Measurements from ENCODE around the gene MAB21L4. TPM values are rescaled to one million over a fixed set of nuclear protein-coding genes. Genes with fewer than 3 reads are reported as not detected.

Gene MAB21L4
- polyA plus RNA-seq, 1 experiment = not detected

- H3K9me3 ChIP-seq (ENCODE audit: control insufficient read depth, insufficient read depth, low read length) = no peaks in the 10 kb centered on the region; the same call in 1 of the 2 replicates
- DNase-seq (ENCODE audit: low read depth, low spot score) = no peak
- H3K4me3 ChIP-seq (ENCODE audit: low read depth, low read length) = no peak overlapping the region
- ChIA-PET POLR2A (no interaction called here), CTCF (no interaction called here)
- no peak for TF ChIP-seq CTCF (IDR thresholded peaks at IDR 0.05; ENCODE audit: low read depth, low read length)
- no peak overlapping the region for H3K27ac ChIP-seq (ENCODE audit: low read depth, low read length)
- peaks cover 7% of the 10 kb centered on the region for H3K27me3 ChIP-seq (ENCODE audit: control insufficient read depth, insufficient read depth, low read length)
Observed at GRCh38 chr2:240876475-240877251, 19.3 kb downstream of the MAB21L4 start.

- no peaks in the 10 kb centered on the region; the same call in 1 of the 2 replicates for H3K9me3 ChIP-seq (ENCODE audit: control insufficient read depth, insufficient read depth, low read length)
- TF ChIP-seq CTCF (IDR thresholded peaks at IDR 0.05; ENCODE audit: low read depth, low read length) = no peak
- ChIA-PET CTCF (no interaction called here), POLR2A (no interaction called here)
- H3K27ac ChIP-seq (ENCODE audit: low read depth, low read length) = no peak overlapping the region
- H3K4me3 ChIP-seq (ENCODE audit: low read depth, low read length) = no peak overlapping the region
- no peak for DNase-seq (ENCODE audit: low read depth, low spot score)
- peaks cover 8% of the 10 kb centered on the region for H3K27me3 ChIP-seq (ENCODE audit: control insufficient read depth, insufficient read depth, low read length)
Observed at GRCh38 chr2:240876035-240876474, 19.9 kb downstream of the MAB21L4 start.

- Histone ChIP-seq H3K9me3 (ENCODE audit: control insufficient read depth, insufficient read depth, low read length) (no peaks in the 10 kb centered on the region; the same call in 1 of the 2 replicates), H3K27me3 (ENCODE audit: control insufficient read depth, insufficient read depth, low read length) (peaks cover 14% of the 10 kb centered on the region), H3K27ac (ENCODE audit: low read depth, low read length) (no peak overlapping the region), H3K4me3 (ENCODE audit: low read depth, low read length) (no peak overlapping the region)
- CTCF ChIA-PET = no interaction called here
- no peak for TF ChIP-seq CTCF (IDR thresholded peaks at IDR 0.05; ENCODE audit: low read depth, low read length)
- DNase-seq (ENCODE audit: low read depth, low spot score) = no peak
- POLR2A ChIA-PET = no interaction called here
Observed at GRCh38 chr2:240875228-240876034, 20.5 kb downstream of the MAB21L4 start.

- Histone ChIP-seq H3K27me3 (ENCODE audit: control insufficient read depth, insufficient read depth, low read length) (peaks cover 14% of the 10 kb centered on the region), H3K4me3 (ENCODE audit: low read depth, low read length) (no peak overlapping the region), H3K27ac (ENCODE audit: low read depth, low read length) (no peak overlapping the region), H3K9me3 (ENCODE audit: control insufficient read depth, insufficient read depth, low read length) (no peaks in the 10 kb centered on the region; the same call in 1 of the 2 replicates)
- ChIA-PET POLR2A (no interaction called here), CTCF (no interaction called here)
- TF ChIP-seq CTCF (IDR thresholded peaks at IDR 0.05; ENCODE audit: low read depth, low read length) = no peak
- no peak for DNase-seq (ENCODE audit: low read depth, low spot score)
Observed at GRCh38 chr2:240874715-240875227, 21.2 kb downstream of the MAB21L4 start.

Measured in AG04450 (cell line).